Progenitor cell of endocrine pancreas (in vitro differentiated cells): ENCODE data around the gene VRK2. TPM values are rescaled to one million over a fixed set of nuclear protein-coding genes. Genes with fewer than 3 reads are reported as not detected.

Experiments
- DNase-seq: peaks from one replicate; pipeline ENCODE4 v3.0.0; 2021; ENCODE audit warnings: low spot score; ENCODE audit not compliant: unreplicated experiment
- H3K27ac Mint-ChIP-seq: 2 replicates; pipeline ENCODE4 v1.8.0; 2021; ENCODE audit warnings: mild to moderate bottlenecking, moderate library complexity, mixed read lengths
- H3K27me3 Mint-ChIP-seq: 2 replicates; pipeline ENCODE4 v1.8.0; 2021; ENCODE audit warnings: mixed read lengths
- H3K36me3 Mint-ChIP-seq: 2 replicates; pipeline ENCODE4 v1.8.0; 2022; ENCODE audit warnings: mixed read lengths; ENCODE audit not compliant: insufficient read depth
- H3K4me1 Mint-ChIP-seq: 2 replicates; pipeline ENCODE4 v1.8.0; 2021; ENCODE audit warnings: low read depth, mixed read lengths
- H3K4me3 Mint-ChIP-seq: 2 replicates; pipeline ENCODE4 v1.8.0; 2021; ENCODE audit warnings: low read depth, mild to moderate bottlenecking, moderate library complexity, mixed read lengths
- H3K9me3 Mint-ChIP-seq: 2 replicates; pipeline ENCODE4 v1.8.0; 2021; ENCODE audit warnings: low read depth, mixed read lengths
- total RNA-seq: library from RNA; stranded (reverse); gene quantifications from 2 replicates; pipeline ENCODE4 v1.2.1, GENCODE V29; 2021
- TF ChIP-seq, protein P1 (sequence below): fragments of 200-600 bp; sonication (generic); IDR thresholded peaks from one replicate; pipeline ENCODE4 v1.5.0; 2021; ENCODE audit warnings: antibody characterized with exemption, mild to moderate bottlenecking; ENCODE audit not compliant: unreplicated experiment

The VRK2 gene
- total RNA-seq, 1 donor from 2014 or later = 22.7 TPM

- Mint-ChIP-seq H3K27me3 (no peaks in the 10 kb centered on the region), H3K4me3 (no peak overlapping the region), H3K27ac (no peak overlapping the region), H3K9me3 (no peaks in the 10 kb centered on the region), H3K36me3 (peaks cover 2% of the 10 kb centered on the region), H3K4me1 (no peaks in the 10 kb centered on the region)
- DNase-seq = no peak
- TF ChIP-seq, protein P1, sequence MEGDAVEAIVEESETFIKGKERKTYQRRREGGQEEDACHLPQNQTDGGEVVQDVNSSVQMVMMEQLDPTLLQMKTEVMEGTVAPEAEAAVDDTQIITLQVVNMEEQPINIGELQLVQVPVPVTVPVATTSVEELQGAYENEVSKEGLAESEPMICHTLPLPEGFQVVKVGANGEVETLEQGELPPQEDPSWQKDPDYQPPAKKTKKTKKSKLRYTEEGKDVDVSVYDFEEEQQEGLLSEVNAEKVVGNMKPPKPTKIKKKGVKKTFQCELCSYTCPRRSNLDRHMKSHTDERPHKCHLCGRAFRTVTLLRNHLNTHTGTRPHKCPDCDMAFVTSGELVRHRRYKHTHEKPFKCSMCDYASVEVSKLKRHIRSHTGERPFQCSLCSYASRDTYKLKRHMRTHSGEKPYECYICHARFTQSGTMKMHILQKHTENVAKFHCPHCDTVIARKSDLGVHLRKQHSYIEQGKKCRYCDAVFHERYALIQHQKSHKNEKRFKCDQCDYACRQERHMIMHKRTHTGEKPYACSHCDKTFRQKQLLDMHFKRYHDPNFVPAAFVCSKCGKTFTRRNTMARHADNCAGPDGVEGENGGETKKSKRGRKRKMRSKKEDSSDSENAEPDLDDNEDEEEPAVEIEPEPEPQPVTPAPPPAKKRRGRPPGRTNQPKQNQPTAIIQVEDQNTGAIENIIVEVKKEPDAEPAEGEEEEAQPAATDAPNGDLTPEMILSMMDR = no peak
Observed at GRCh38 chr2:58146707-58147106, 100.1 kb downstream of the VRK2 start.

DNA sequence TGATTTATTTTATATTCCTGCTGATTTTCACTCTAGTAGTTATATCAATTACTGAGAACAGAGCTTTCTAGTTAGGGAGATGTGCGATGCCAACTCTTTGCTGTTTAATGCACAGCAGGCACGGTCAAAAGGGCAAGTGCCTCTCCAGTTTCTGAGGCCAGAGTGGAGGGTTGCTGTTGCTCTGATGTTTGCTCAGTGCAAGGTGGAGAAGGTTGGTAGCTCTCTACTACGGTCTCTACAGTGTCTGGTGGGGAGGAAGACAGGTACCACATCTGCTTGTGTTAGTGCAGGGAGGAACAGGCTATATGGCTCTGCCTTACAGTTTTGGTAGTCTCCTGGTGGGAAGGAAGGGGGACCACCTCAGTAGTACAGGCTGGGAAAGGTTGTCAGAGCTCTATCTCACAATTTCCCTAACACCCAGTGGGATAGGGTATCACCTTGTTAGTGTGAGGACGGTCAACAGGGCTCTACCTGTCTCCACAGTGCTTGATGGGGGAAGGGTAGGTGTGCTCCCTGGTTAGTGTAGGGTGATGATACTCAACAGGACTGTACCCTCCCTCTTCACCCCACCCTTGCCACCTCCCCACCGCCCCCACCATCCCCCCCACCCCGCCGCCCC lies 108.7 kb downstream of the VRK2 start:
- H3K36me3 Mint-ChIP-seq = peaks cover 18% of the 10 kb centered on the region
- peaks cover 2% of the 10 kb centered on the region for H3K4me1 Mint-ChIP-seq
- H3K4me3 Mint-ChIP-seq = no peak overlapping the region
- H3K27ac Mint-ChIP-seq = no peak overlapping the region
- H3K27me3 Mint-ChIP-seq = no peaks in the 10 kb centered on the region
- no peak for DNase-seq
- H3K9me3 Mint-ChIP-seq = no peaks in the 10 kb centered on the region
- TF ChIP-seq, protein P1 = no peak

- no peak for DNase-seq
- Mint-ChIP-seq H3K9me3 (no peaks in the 10 kb centered on the region), H3K36me3 (peaks cover 20% of the 10 kb centered on the region), H3K4me1 (peaks cover 2% of the 10 kb centered on the region), H3K27ac (no peak overlapping the region), H3K27me3 (no peaks in the 10 kb centered on the region), H3K4me3 (no peak overlapping the region)
- TF ChIP-seq, protein P1 = no peak
Observed at GRCh38 chr2:58156780-58157179, 110.2 kb downstream of the VRK2 start.

GRCh38 chr2:58157754-58158153 lies 111.1 kb downstream of the VRK2 start:
- no peak for DNase-seq
- TF ChIP-seq, protein P1 = no peak
- peaks cover 20% of the 10 kb centered on the region for H3K36me3 Mint-ChIP-seq
- peaks cover 2% of the 10 kb centered on the region for H3K4me1 Mint-ChIP-seq
- no peaks in the 10 kb centered on the region for H3K27me3 Mint-ChIP-seq
- no peak overlapping the region for H3K4me3 Mint-ChIP-seq
- H3K9me3 Mint-ChIP-seq = no peaks in the 10 kb centered on the region
- H3K27ac Mint-ChIP-seq = no peak overlapping the region

GRCh38 chr2:58158481-58158880 lies 111.9 kb downstream of the VRK2 start:
- H3K27me3 Mint-ChIP-seq = no peaks in the 10 kb centered on the region
- no peak for DNase-seq
- H3K9me3 Mint-ChIP-seq = no peaks in the 10 kb centered on the region
- H3K4me1 Mint-ChIP-seq = peaks cover 2% of the 10 kb centered on the region
- no peak overlapping the region for H3K4me3 Mint-ChIP-seq
- H3K27ac Mint-ChIP-seq = no peak overlapping the region
- TF ChIP-seq, protein P1 = no peak
- H3K36me3 Mint-ChIP-seq = peaks cover 20% of the 10 kb centered on the region
